Measurements from ENCODE around the gene NCAN. TPM values are rescaled to one million over a fixed set of nuclear protein-coding genes. Genes with fewer than 3 reads are reported as not detected.
"Not testable (repeated sequence)": the region's sequence is repeated elsewhere in the genome, so short reads cannot be mapped to it uniquely, and the experiment has no call there.

The NCAN gene
- total RNA-seq, 1 donor from 2014 or later, result not detected

DNA sequence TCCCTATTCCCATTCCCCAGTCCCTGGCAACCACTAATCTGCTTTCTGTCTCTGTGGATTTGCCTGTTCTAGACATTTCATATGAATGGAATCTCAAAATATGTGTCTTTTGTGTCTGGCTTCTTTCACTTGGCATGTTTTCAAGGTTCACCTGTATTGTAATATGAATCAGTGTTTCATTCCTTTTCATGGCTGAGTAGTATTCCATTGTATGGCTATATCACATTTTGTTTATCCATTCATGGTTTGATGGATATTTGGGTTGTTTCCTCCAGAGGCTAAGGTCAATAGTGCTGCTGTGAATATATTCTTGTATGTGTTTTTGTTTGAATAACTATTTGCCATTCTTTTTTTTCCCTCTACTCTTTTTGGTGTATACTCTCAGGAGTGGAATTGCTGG lies 24.4 kb downstream of the NCAN start:
- no peaks in the 10 kb centered on the region for H3K36me3 ChIP-seq (ENCODE audit: control insufficient read depth in 3 of 3, insufficient read depth in 3 of 3, low read length in 3 of 3)
- no peak overlapping the region for H3K9ac ChIP-seq (ENCODE audit: low read depth in 1 of 3, low read length in 3 of 3)
- peaks cover 15 to 27% (median 15%) of the 10 kb centered on the region in 3 donors for H3K27me3 ChIP-seq (ENCODE audit: control insufficient read depth in 3 of 3, insufficient read depth in 3 of 3, low read length in 3 of 3)
- H3K4me1 ChIP-seq (ENCODE audit: control insufficient read depth in 3 of 3, insufficient read depth in 3 of 3, low read length in 3 of 3), result no peaks in the 10 kb centered on the region
- no peak overlapping the region for H3K27ac ChIP-seq (ENCODE audit: low read depth, low read length)
- no peak overlapping the region for H3K4me3 ChIP-seq (ENCODE audit: low read length in 3 of 3)
- peaks cover 16 to 19% (median 17%) of the 10 kb centered on the region in 3 donors for H3K9me3 ChIP-seq (ENCODE audit: control insufficient read depth in 3 of 3, low read length in 3 of 3)

DNA sequence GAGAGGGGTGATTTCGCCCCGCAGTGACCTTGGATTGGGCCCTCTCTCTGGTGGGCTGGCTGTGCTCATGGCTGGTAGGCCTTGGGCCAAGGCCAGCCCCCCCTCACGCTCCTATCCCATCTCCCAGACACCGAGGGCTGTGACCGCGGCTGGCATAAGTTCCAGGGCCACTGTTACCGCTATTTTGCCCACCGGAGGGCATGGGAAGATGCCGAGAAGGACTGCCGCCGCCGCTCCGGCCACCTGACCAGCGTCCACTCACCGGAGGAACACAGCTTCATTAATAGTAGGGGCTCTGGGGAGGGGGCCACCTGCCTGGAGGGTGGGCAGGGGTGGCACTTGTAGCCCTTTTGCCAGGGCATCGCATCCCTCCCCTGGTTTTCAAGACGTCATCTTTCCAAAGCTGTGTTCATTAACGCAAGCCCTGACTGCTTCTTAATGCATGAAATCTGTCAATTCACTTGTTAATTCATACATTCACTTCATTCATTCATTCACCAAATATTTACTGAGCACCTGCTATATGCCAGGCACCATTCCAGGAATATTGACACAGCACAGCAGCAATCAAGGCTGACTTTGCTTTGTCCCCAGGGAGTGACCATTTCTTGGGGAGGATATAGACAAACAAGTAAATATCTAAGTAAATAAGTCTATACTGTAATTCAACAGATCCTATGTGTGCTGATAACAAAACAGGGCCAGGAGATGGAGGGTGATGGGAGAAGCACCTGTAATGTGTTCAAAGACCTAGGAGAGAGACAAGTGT lies 26.6 kb downstream of the NCAN start:
- H3K36me3 ChIP-seq (ENCODE audit: control insufficient read depth in 3 of 3, insufficient read depth in 3 of 3, low read length in 3 of 3), result no peaks in the 10 kb centered on the region
- peaks cover 16 to 19% (median 16%) of the 10 kb centered on the region in 3 donors for H3K9me3 ChIP-seq (ENCODE audit: control insufficient read depth in 3 of 3, low read length in 3 of 3)
- no peak overlapping the region for H3K27ac ChIP-seq (ENCODE audit: low read depth, low read length)
- H3K4me1 ChIP-seq (ENCODE audit: control insufficient read depth in 3 of 3, insufficient read depth in 3 of 3, low read length in 3 of 3), result no peaks in the 10 kb centered on the region
- H3K27me3 ChIP-seq (ENCODE audit: control insufficient read depth in 3 of 3, insufficient read depth in 3 of 3, low read length in 3 of 3), result peaks cover 12 to 28% (median 15%) of the 10 kb centered on the region in 3 donors
- H3K4me3 ChIP-seq (ENCODE audit: low read length in 3 of 3), result no peak overlapping the region
- H3K9ac ChIP-seq (ENCODE audit: low read depth in 1 of 3, low read length in 3 of 3), result no peak overlapping the region

DNA sequence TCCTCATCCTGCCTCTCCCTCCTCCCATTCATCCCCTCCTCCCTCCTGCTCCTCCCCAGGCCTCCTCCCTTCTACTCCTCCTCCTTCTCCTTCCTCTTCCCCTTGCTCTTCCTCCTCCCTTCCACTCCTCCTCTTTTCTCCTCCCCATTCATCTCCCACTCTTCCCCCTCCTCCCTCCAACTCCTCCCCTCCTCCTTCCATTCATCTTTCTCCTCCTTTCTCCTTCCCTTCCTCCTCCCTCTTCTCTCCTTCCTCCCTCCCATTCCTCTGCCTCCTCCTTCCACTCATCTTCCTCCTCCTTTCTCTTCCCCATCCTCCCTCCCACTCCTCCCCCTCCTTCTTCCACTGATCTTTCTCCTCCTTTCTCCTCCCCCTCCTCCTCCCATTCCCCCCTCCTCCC lies 27.9 kb downstream of the NCAN start:
- Histone ChIP-seq H3K36me3 (ENCODE audit: control insufficient read depth in 3 of 3, insufficient read depth in 3 of 3, low read length in 3 of 3) (no peaks in the 10 kb centered on the region), H3K4me3 (ENCODE audit: low read length in 3 of 3) (no peak overlapping the region), H3K27me3 (ENCODE audit: control insufficient read depth in 3 of 3, insufficient read depth in 3 of 3, low read length in 3 of 3) (peaks cover 7 to 24% (median 12%) of the 10 kb centered on the region in 3 donors), H3K9me3 (ENCODE audit: control insufficient read depth in 3 of 3, low read length in 3 of 3) (peaks cover 4 to 7% (median 5%) of the 10 kb centered on the region in 3 donors), H3K4me1 (ENCODE audit: control insufficient read depth in 3 of 3, insufficient read depth in 3 of 3, low read length in 3 of 3) (no peaks in the 10 kb centered on the region), H3K9ac (ENCODE audit: low read depth in 1 of 3, low read length in 3 of 3) (no peak overlapping the region), H3K27ac (ENCODE audit: low read depth, low read length) (no peak overlapping the region)

DNA sequence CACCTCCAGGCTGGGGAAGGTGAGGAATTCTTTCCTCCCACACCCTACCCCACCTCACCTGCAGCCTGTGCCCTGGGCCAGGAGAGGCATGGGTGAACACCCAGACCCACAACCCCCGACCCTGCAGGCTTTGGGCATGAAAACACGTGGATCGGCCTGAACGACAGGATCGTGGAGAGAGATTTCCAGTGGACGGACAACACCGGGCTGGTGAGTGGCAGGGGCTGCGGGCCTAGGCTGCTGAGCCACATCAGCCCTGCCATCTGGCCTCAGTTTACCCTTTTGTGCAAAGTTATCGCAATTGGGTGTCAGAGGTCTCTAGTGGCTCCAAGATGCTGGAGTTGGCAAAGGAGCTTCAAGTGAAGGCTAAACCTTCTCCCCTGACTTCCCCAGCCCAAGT lies 28.7 kb downstream of the NCAN start:
- H3K27me3 ChIP-seq (ENCODE audit: control insufficient read depth in 3 of 3, insufficient read depth in 3 of 3, low read length in 3 of 3), result peaks cover 11 to 27% (median 12%) of the 10 kb centered on the region in 3 donors
- no peak overlapping the region for H3K9ac ChIP-seq (ENCODE audit: low read depth in 1 of 3, low read length in 3 of 3)
- H3K9me3 ChIP-seq (ENCODE audit: control insufficient read depth in 3 of 3, low read length in 3 of 3), result peaks cover 0 to 4% (median 0%) of the 10 kb centered on the region in 3 donors
- H3K27ac ChIP-seq (ENCODE audit: low read depth, low read length), result no peak overlapping the region
- H3K36me3 ChIP-seq (ENCODE audit: control insufficient read depth in 3 of 3, insufficient read depth in 3 of 3, low read length in 3 of 3), result no peaks in the 10 kb centered on the region
- no peak overlapping the region for H3K4me3 ChIP-seq (ENCODE audit: low read length in 3 of 3)
- no peaks in the 10 kb centered on the region for H3K4me1 ChIP-seq (ENCODE audit: control insufficient read depth in 3 of 3, insufficient read depth in 3 of 3, low read length in 3 of 3)

DNA sequence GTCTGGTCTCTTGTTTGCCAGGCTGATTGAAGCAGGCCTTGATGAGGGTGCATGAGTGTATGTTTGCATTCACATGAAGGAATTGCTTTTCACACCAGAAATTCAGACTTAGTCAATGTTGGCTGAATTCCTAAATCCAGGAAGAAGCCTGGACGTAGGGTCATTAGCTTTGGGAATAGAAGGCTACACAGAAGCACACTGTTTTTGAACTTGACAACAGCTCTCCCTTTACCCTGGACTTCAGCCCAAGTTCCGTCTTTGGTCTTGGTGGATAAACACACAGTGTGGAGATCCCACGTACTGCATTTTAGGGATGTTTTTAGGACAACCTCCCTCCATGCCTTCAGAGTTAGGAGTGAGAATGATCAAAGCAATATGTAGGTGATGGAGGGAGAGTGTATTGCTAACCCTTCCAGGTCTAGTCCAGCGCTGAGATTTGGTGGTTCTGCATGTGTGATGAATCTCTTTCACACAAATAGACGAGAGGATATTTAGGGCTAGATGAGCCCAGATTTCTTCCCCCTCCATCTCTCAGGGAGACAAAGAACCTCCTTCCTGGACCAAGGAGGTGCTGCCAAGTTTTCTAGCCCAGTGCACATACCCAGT lies 38.5 kb downstream of the NCAN start:
- H3K36me3 ChIP-seq (ENCODE audit: control insufficient read depth in 3 of 3, insufficient read depth in 3 of 3, low read length in 3 of 3), result no peaks in the 10 kb centered on the region
- peaks cover 18 to 31% (median 21%) of the 10 kb centered on the region in 3 donors for H3K27me3 ChIP-seq (ENCODE audit: control insufficient read depth in 3 of 3, insufficient read depth in 3 of 3, low read length in 3 of 3)
- H3K9me3 ChIP-seq (ENCODE audit: control insufficient read depth in 3 of 3, low read length in 3 of 3), result no peaks in the 10 kb centered on the region
- no peaks in the 10 kb centered on the region for H3K4me1 ChIP-seq (ENCODE audit: control insufficient read depth in 3 of 3, insufficient read depth in 3 of 3, low read length in 3 of 3)
- H3K4me3 ChIP-seq (ENCODE audit: low read length in 3 of 3), result no peak overlapping the region
- H3K9ac ChIP-seq (ENCODE audit: low read depth in 1 of 3, low read length in 3 of 3), result no peak overlapping the region
- no peak overlapping the region for H3K27ac ChIP-seq (ENCODE audit: low read depth, low read length)

DNA sequence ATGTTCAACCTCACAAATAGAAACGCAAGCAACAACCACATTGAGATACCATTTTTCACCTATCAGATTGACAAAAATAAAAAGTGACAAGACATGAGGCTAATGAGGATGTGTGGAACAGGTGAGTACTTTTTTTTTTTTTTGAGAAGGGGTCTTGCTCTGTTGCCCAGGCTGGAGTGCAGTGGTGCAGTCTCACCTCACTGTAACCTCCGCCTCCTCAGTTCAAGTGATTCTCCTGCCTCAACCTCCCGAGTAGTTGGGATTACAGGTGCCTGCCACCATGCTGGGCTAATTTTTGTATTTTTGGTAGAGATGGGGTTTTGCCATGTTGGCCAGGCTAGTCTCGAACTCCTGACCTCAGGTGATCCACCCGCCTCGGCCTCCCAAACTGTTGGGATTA lies 41.7 kb downstream of the NCAN start:
- not testable (repeated sequence) for H3K27ac ChIP-seq (ENCODE audit: low read depth, low read length); H3K9ac ChIP-seq (ENCODE audit: low read depth in 1 of 3, low read length in 3 of 3); H3K9me3 ChIP-seq (ENCODE audit: control insufficient read depth in 3 of 3, low read length in 3 of 3); H3K4me3 ChIP-seq (ENCODE audit: low read length in 3 of 3); H3K4me1 ChIP-seq (ENCODE audit: control insufficient read depth in 3 of 3, insufficient read depth in 3 of 3, low read length in 3 of 3); H3K36me3 ChIP-seq (ENCODE audit: control insufficient read depth in 3 of 3, insufficient read depth in 3 of 3, low read length in 3 of 3)
- H3K27me3 ChIP-seq (ENCODE audit: control insufficient read depth in 3 of 3, insufficient read depth in 3 of 3, low read length in 3 of 3), result peaks cover 36 to 56% (median 46%) of the 10 kb centered on the region in 3 donors

DNA sequence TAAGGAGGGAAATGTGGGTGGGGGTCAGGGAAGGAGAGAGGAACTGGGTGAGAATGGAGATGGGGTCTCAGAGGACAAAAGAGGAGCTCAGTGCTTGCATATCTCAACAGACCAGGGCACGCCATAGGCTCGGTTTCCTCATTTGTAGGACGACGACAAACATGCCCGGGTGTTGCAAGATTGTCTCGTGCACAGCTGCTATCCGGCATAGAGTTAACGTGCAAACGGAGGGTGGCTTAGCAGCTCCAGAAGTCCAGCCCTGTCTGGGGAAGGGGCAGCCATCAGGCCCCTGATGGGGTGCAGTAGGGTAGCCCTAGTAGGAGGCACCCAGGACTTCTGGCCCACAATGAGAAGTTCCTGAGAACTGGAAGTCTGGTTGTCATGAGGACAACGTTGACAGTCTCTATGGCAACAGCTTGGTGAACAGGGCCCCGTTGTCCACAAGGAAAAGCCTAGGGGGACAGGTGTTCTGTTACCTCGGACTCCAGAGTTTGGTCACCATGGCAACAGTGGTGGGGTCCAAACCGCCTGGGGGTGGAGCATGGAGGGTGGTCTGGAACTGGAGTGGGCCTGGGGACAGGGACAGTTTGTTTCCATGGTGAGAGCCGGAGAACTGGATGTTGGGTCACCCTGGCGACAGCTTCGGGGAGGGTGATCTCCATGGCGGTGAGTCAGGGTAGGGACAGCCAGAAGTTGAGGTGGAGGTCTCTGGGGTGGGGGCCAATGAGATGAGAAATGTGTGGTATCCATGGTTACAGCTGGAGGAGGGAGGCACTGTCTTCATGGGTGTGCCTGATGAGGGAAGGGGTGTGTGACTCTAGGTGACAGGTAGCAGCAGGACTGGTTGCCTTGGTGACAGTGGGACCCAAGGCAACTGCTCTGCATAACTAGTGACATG lies 44.6 kb downstream of the NCAN start:
- Histone ChIP-seq H3K27me3 (ENCODE audit: control insufficient read depth in 3 of 3, insufficient read depth in 3 of 3, low read length in 3 of 3) (peaks cover 34 to 68% (median 59%) of the 10 kb centered on the region in 3 donors), H3K9me3 (ENCODE audit: control insufficient read depth in 3 of 3, low read length in 3 of 3) (peaks cover 0 to 3% (median 3%) of the 10 kb centered on the region in 3 donors), H3K36me3 (ENCODE audit: control insufficient read depth in 3 of 3, insufficient read depth in 3 of 3, low read length in 3 of 3) (no peaks in the 10 kb centered on the region)

DNA sequence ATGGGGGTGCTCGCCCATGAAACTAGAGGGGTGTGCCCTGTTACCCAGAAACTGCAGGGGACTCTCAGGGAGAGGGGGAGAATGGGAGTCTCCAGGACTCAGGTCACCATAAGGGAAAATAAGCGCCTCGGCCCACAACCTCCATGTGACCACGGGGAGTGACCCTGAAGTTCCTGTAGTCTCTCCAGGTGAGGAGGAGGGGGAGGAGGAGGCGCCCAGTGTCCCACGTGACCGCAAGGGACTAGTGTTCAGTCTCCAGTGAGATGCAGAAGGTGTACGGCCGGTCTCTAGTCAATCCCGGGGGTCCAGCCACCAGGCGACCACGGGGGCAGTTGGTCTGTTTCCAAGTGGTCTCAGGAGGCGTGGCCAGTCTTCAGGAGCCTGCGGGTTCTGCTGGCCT lies 45.4 kb downstream of the NCAN start:
- Histone ChIP-seq H3K4me3 (ENCODE audit: low read length in 3 of 3) (no peak overlapping the region), H3K4me1 (ENCODE audit: control insufficient read depth in 3 of 3, insufficient read depth in 3 of 3, low read length in 3 of 3) (peaks cover 0 to 2% (median 0%) of the 10 kb centered on the region in 3 donors), H3K9ac (ENCODE audit: low read depth in 1 of 3, low read length in 3 of 3) (no peak overlapping the region), H3K36me3 (ENCODE audit: control insufficient read depth in 3 of 3, insufficient read depth in 3 of 3, low read length in 3 of 3) (no peaks in the 10 kb centered on the region), H3K27me3 (ENCODE audit: control insufficient read depth in 3 of 3, insufficient read depth in 3 of 3, low read length in 3 of 3) (peaks cover 35 to 67% (median 59%) of the 10 kb centered on the region in 3 donors), H3K27ac (ENCODE audit: low read depth, low read length) (no peak overlapping the region), H3K9me3 (ENCODE audit: control insufficient read depth in 3 of 3, low read length in 3 of 3) (peaks cover 0 to 3% (median 3%) of the 10 kb centered on the region in 3 donors)

More for the DNA sequence above, 44.6 kb downstream of the NCAN start:
- Histone ChIP-seq H3K27ac (ENCODE audit: low read depth, low read length) (no peak overlapping the region), H3K4me1 (ENCODE audit: control insufficient read depth in 3 of 3, insufficient read depth in 3 of 3, low read length in 3 of 3) (peaks cover 0 to 1% (median 0%) of the 10 kb centered on the region in 3 donors), H3K9ac (ENCODE audit: low read depth in 1 of 3, low read length in 3 of 3) (no peak overlapping the region), H3K4me3 (ENCODE audit: low read length in 3 of 3) (no peak overlapping the region)

DNA sequence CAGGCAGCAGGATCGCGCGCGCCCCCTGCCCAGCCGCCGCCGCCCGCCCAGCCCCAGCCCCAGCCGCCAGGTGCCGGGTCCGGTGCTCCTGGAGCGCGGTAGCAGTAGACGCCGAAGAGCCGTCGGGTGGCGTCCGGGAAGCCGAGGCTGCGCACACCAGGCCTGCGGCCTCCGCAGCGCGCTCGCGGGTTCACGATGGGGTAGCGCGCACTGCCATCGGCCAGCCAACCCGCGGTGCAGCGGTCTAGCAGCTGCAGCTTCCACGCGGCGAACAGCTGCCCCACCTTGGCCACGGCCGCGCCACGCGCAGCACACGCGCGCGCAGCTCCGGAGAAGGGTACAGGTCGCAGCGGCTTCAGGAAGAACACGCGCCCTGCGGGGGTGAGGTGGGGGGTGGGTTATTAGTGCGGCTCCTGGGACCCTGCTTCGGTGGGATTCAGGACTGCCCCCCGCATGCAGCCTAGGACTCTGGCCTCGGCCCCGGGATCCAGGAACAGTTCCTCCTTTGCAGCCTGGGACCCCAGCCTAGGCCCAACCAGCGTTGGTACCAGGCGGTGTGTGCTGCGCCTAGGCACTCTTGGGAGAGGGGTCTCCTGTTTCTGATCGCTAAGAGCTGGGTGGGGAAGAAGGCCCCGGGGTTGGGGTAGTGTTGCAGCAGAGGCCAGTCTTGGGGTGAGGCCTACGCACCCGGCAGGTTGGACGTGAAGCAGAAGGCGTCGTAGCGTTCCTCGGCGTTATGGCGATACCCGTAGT lies 46.3 kb downstream of the NCAN start:
- Histone ChIP-seq H3K9ac (ENCODE audit: low read depth in 1 of 3, low read length in 3 of 3) (no peak overlapping the region), H3K27me3 (ENCODE audit: control insufficient read depth in 3 of 3, insufficient read depth in 3 of 3, low read length in 3 of 3) (peaks cover 41 to 73% (median 65%) of the 10 kb centered on the region in 3 donors)

More for the DNA sequence above, 46.3 kb downstream of the NCAN start:
- H3K27ac ChIP-seq (ENCODE audit: low read depth, low read length), result no peak overlapping the region
- H3K4me3 ChIP-seq (ENCODE audit: low read length in 3 of 3), result no peak overlapping the region
- H3K4me1 ChIP-seq (ENCODE audit: control insufficient read depth in 3 of 3, insufficient read depth in 3 of 3, low read length in 3 of 3), result peaks cover 0 to 2% (median 0%) of the 10 kb centered on the region in 3 donors
- H3K36me3 ChIP-seq (ENCODE audit: control insufficient read depth in 3 of 3, insufficient read depth in 3 of 3, low read length in 3 of 3), result no peaks in the 10 kb centered on the region
- peaks cover 0 to 3% (median 3%) of the 10 kb centered on the region in 3 donors for H3K9me3 ChIP-seq (ENCODE audit: control insufficient read depth in 3 of 3, low read length in 3 of 3)

Data from skeletal muscle tissue (tissue), 4 donors.